Fibroblast of skin of scalp (primary cell): ENCODE data around the gene ADGRG6.

Source experiments
- DNase-seq: peaks from one replicate; pipeline ENCODE4 v3.0.0-alpha.2; 2013

Gene ADGRG6

DNA sequence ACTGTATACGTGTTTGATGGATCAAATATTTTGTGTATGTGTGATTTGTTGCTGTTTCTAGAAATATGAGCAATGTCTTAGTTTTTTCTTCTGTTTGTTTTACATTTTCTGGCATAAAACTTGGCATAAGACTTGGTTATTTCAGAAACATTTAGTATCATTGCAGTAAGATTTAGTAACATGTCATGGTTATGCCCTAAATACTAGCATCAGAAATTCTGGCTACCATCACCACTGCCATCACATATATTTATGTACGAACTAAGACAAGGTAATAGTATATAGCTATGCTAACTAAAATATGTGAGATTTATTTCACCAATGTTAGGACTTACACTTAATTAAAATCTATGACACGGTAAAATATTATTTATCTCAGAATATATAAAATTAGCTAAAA is 10.3 kb upstream of the ADGRG6 start:
- DNase-seq, result no peak

GRCh38 chr6:142292166-142292924 is 9.5 kb upstream of the ADGRG6 start:
- DNase-seq, result no peak

GRCh38 chr6:142293121-142293520 is 8.7 kb upstream of the ADGRG6 start:
- no peak for DNase-seq

DNA sequence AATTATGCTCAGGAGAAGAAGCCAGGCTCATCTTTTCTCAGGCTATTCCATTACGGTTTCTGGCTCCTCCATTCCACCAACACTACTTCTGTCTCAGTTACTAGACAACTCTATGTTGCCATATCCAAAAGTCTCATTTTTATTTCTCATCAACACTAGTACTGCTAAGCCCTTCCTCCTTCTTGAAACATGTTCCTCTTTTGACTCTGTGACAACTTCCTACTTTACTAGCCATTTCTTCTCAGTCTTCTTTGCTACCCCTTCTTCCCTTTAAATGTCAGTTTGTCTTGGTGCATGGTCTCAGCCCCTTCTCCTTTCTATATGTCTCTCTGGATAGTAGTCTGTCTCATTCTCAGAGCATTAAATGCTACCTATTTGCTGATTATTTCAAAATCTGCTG is 7.1 kb upstream of the ADGRG6 start:
- no peak for DNase-seq

- DNase-seq, result no peak
These were observed 4.7 kb upstream of the ADGRG6 start for GRCh38 chr6:142296975-142297604.

GRCh38 chr6:142297605-142297995 is 4.2 kb upstream of the ADGRG6 start:
- DNase-seq, result no peak

DNA sequence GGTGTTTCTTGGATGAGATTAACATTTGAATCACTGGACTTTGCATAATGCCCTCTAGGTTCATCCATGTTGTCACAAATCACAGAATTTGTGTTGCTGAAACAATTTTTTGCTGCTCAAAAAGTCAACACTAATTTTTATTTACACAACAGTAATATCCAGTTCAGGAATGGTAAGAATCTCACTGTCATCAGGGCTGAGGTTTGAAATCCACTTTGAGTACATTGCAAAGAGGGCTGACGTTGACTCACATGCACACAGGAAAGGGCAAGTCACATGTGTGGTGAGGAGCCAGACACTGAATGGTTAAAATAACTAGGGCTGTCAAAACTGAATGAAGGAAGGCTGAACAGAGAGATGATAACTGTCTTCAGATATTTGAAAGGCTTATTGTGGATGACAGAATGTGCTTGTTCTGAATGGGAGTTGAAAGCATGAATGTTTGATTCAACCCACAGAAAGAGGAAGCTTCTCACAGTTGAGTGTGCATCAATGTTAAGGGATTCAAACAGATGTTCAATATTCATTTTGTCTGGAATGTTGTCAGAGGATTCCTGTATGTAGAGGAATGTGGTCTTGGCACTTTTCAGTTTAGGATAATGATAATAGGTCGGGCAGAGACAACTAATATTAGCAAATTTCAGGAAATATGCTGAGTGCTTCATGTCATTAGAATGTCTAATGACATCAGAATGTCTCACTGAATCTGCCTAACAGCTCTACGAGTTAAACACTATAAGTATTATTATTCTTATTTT is 3.6 kb upstream of the ADGRG6 start:
- peak; percentile 85 for DNase-seq

- DNase-seq, result no peak
These were observed 1.5 kb upstream of the ADGRG6 start for GRCh38 chr6:142300302-142300701.

GRCh38 chr6:142300758-142301650 is 803 bp upstream of the ADGRG6 start:
- DNase-seq, result peak; percentile 55

- no peak for DNase-seq
These were observed 791 bp downstream of the ADGRG6 start for GRCh38 chr6:142302421-142303175.

DNA sequence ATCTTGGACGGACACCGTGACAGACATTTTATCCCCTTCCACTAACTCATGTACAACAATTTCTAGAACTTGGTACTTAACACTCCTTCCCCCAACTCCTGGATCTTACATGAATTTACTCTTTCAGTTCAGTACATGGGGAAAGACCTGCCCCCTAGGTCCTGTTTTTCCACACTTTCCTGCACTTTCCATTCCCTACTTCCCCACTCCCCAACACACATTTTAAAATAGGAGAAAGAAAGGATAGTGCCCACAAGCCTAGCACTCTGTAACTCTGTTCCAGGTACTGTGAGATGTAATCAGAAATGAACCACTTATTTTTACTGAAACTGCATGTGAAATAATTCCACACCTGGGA is 1.3 kb downstream of the ADGRG6 start:
- DNase-seq, result no peak

DNA sequence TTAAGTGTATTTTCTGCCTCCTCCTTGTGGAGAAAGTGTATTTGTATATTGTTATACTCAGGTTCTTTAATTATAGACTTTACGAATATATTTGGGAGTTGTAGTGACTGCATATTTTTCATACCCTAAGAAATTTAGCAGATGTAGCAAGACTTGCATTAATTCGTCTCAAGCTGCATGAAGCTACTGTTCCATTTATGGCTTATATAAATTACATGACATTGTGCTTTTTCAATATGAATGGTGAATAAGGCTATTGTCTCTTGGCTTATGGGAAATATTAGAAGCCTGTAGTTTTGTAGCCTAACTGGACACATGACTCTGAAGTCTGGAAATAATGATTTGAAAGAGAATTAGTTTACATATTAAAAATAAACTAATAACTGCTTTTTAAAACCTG is 2.4 kb downstream of the ADGRG6 start:
- no peak for DNase-seq

DNA sequence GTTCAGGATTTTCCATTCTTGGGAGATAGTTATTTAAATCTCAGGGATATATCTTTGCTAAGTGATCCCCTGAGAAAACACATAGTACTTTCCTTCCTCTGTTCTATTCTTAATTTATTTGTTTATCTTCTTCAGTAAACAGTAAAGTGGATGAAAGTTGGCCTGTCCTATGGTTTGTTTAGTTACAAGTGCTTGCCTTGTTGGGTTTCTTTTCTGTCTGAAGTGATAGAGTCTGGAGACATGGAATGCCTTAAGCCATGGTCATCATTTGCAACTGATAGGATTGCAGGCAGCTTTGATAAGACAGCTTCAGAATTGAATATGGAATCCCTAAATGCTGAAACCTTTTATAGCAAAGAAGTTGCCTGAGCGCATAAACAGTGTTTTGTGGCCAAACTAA is 4.9 kb downstream of the ADGRG6 start:
- DNase-seq, result no peak

DNA sequence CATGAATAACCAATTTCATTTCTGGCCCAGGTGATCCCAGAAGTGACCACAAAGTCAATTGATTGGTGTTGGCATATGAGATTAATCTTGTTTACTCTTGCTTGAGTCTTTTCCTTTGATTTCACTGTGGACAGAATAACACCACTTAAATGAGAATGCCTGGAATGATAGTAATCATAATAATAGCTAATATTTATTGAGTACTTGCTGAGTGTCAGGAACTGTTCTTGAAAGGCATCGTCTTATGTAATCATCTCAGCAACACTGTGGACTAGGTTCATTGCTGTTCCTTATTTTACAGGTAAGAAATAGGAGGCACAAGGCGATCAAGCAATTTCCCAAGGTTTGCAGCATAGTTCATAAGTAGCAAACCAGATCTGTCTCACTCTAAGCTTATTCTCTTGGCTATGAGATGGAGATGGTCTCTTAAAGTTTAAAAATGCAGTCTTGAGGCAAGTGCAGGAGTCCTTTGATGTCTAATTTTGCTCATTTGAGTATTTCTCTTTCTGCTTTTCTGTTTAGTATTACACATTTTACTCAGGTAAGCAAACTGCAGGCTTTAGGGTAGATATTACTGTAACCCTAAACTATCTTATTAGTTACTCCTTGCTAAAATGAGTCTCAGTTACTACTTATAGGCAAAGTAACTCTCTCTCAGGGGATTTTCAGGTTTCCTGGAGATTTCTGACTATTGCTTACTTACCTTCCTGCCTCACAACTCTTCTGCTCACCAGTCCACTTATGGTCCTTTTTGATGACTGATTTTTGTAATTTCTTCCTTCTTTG is 6.3 kb downstream of the ADGRG6 start:
- no peak for DNase-seq

DNA sequence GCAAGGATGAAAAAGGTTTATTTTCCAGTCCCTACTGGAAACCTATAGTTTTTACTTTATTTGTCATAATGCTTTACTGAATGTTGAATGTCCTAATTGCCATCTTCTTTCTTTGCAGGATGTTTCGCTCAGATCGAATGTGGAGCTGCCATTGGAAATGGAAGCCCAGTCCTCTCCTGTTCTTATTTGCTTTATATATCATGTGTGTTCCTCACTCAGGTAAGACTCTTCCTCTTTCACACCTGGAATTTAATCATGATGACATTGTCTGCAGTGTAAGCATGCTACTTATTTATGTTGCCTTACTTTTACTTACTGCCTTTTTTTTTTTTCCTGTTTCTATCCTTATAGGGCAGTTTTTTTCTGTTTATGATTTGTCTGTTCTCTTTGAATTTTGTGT is 7.6 kb downstream of the ADGRG6 start:
- DNase-seq, result no peak

DNA sequence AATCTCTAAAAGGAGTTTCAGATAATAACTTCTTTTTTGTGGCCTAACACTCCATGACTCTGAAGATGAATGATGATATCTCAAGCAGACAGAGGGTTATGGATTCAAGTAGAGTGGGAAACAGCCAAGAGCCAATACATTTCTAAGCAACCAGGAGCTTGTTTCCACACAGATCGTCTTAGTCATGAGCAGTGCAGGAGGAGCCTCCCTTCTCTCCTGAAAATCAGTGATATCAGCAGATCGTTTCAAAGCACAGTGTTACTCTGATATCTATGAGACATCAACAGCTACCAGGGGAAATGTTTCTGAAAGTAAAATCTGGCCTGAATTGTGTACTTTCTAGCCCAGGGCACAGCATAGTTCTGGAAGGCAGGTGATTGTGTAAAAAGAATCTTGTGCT is 11.5 kb downstream of the ADGRG6 start:
- DNase-seq, result no peak

- no peak for DNase-seq
These were observed 15.1 kb downstream of the ADGRG6 start for GRCh38 chr6:142316791-142317368.

GRCh38 chr6:142318714-142319113 is 16.9 kb downstream of the ADGRG6 start:
- no peak for DNase-seq

GRCh38 chr6:142320366-142320765 is 18.6 kb downstream of the ADGRG6 start:
- no peak for DNase-seq

- DNase-seq, result no peak
These were observed 19.6 kb downstream of the ADGRG6 start for GRCh38 chr6:142321451-142321850.

DNA sequence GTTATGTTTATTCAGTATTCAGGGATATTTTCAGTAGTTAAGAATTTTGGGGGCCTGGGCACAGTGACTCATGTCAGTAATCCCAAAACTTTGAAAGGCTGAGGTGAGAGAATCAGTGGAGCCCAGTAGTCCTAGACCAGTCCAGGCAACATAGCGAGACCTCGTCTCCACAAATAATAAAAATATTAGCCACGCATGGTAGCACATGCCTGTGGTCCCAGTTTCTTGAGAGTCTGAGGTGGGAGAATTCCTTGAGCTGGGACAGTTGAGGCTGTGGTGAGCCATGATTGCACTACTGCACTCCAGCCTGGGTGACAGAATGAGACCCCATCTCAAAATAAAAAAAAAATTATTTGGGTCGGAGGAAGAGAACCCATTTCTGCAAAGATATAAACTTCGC is 20.3 kb downstream of the ADGRG6 start:
- no peak for DNase-seq
